GM21619 (cell line): ENCODE results near the gene ELOVL4.

Experiments used
- ATAC-seq: cut with Tn5 transposase; IDR thresholded peaks from one replicate; pipeline ENCODE4 v1.9.1; 2021; ENCODE audit not compliant: unreplicated experiment

Gene ELOVL4

DNA sequence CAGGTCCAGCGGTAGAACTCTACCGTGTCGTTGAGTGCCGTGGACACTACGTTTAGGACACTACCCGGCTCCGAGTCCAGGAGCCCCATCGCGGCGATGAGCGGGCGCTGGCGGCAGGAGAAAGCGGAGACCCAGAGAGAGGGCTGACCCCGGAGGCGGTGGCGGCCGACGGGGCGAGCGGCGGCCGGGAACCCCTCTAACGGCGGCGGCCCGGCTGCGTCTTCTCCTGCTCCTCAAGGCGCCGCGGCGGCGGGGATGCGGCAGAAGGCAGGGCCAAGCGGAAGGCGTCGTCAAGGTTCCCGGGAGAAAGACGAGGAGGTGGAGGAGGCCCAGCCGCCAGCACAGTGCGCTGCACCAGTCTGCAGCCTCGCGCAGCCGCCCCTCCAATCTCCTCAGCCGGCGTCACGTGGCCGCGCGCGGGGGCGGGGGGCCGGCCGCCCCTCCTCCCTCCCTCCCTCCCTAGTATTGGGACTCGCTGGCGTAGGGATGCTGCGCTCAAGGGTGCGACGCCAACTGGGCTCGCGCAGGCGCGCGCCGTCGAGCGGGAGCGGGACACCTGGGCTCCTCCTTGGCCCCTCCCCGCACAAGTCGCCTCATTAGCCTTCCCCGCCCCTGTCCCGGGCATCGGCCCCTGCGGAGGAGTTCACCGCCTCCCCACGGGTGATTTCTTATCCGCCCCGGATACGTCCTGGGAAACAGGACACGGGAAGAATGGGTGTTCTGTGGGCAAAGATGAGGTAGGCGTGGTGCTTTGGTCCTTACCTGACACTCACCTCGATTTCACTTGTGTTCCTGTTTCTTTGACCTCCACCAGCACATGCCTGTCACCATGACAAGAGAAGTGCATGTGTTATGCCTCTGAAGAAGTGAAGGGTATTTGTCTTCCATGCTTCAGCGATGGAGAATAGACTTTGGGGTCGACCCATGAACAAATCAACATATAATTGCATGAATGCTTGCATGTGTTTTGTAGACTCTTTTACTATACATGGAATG, at the start of gene ELOVL4:
TSS of gene ELOVL4 (minus strand) at position 363 of the 996 bp plus-strand sequence. CDS start at position 89, 274 bp downstream.
- ATAC-seq, result peak; percentile 39

GRCh38 chr6:79993911-79994309, 46.6 kb upstream of the ELOVL4 start:
- no peak for ATAC-seq

GRCh38 chr6:79993012-79993910, 45.9 kb upstream of the ELOVL4 start:
- no peak for ATAC-seq

GRCh38 chr6:79989641-79990040, 42.3 kb upstream of the ELOVL4 start:
- no peak for ATAC-seq

DNA sequence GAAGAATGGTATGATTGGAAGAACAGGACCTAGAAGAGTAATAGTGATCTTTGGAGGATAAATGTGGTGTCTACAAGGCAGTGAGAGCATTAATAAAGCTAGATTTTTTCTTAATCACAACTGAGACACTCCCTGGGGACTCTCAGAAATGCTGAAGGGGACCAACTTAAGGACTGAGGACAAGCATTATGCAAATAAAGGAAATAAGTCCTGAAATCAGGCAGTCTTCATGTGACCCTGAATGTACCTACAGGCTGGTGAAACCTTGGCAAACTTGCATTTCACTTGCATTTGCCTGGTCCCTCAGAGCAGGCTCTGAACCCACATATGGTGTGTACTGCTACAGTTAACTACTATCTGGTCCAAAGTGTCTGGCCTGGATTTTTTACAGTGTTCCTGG, 37.8 kb upstream of the ELOVL4 start:
- no peak for ATAC-seq

GRCh38 chr6:79984261-79984660, 36.9 kb upstream of the ELOVL4 start:
- ATAC-seq, result peak; percentile 63

DNA sequence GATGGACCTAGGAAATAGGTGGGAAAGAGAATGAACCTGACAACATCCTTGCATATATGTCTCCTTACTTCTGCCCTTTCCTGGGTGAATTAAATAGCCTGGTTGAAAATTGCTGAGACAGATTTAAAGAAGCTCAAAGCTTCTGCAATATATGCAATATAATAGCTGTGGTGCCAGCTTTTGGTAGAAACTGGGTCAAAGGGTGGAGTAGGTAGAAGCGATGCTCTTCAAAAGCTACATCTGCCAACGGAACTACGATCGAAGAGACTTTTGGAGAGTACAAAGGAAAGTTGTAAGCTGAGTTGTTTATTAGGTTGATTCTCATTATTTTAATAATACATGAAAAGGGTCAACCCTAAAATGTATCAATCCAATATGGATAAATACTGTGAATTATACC, 34.3 kb upstream of the ELOVL4 start:
- ATAC-seq, result no peak

DNA sequence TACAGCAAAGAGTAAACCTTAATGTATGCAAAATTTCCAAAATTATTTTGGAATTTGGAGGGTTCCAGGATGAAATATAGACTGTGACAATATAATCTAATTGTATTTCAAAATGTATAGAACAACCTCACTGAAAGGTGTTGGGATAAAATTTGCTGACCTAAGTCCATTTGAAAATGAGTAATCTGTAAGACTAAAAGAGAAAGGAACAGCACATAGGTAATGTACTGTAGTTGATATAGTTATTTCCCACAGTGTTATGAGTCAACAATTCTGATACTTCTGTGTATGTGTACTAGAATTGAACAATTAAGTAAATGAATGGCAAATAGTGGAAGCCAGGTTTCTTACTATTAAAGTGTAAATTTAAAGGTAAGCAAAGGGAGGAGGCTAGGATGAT, 23.8 kb upstream of the ELOVL4 start:
- ATAC-seq, result no peak

DNA sequence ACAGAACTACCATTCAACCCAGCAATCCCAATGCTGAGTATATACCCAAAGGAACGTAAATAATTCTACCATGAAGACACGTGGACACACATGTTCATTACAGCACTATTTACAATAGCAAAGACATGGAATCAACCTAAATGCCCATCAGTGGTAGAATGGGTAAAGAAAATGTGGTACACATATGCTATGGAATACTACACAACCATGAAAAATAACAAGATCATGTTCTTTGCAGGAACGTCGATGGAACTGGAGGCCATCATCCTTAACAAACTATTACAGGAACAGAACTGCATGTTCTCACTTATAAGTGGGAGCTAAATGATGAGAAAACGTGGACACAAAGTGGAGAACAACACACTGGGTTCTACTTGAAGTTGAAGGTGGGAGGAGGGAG, 22.4 kb upstream of the ELOVL4 start:
- no peak for ATAC-seq

- no peak for ATAC-seq
Observed at GRCh38 chr6:79967178-79967577, 19.8 kb upstream of the ELOVL4 start.

DNA sequence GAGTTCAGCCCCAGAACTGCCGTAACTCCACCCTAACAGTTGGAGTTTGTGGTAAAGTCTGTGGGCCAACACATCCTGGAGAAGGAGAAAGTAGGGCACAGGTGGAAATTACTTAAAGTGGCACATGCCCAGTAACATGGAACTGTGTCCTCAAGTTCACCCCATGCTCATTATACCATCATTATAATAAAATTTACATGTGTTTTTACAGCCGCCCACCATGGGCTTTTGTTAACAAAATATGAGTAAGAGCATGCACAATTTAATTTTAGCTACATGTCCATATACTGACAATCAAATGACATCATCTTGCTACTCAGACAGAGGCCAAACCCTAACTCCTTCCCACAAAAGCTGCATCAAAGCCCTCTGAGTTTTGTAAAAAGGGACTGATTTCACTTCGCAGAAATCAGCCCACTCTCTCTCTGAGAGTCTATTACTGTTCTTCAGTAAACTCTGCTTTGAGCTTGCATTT, 17.3 kb upstream of the ELOVL4 start:
- no peak for ATAC-seq

DNA sequence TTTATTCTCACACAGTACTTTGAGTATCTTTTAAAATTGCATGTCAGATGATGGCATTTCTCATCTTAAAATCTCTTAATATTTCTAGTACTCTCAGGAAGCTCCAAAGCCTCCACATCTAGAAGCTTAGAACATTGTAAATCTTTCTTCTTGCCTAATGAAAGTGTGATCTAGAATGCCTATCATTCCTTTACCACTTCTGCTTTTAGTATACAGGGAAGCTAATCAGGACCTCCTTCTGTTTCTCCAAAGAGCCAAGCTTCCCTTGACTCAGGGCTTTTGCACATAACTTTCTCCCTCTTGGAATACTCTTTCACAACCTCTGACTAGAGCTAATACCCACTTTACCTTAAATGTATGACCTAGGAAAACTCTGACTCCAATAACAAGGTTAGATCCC, 7.5 kb upstream of the ELOVL4 start:
- ATAC-seq, result no peak

- ATAC-seq, result peak; percentile 56
Observed at GRCh38 chr6:79949233-79949632, 1.9 kb upstream of the ELOVL4 start.

GRCh38 chr6:79946272-79947190, 822 bp downstream of the ELOVL4 start:
- peak; percentile 21 for ATAC-seq

GRCh38 chr6:79943133-79943532, 4.2 kb downstream of the ELOVL4 start:
- no peak for ATAC-seq

GRCh38 chr6:79941489-79942151, 5.7 kb downstream of the ELOVL4 start:
- ATAC-seq, result no peak

DNA sequence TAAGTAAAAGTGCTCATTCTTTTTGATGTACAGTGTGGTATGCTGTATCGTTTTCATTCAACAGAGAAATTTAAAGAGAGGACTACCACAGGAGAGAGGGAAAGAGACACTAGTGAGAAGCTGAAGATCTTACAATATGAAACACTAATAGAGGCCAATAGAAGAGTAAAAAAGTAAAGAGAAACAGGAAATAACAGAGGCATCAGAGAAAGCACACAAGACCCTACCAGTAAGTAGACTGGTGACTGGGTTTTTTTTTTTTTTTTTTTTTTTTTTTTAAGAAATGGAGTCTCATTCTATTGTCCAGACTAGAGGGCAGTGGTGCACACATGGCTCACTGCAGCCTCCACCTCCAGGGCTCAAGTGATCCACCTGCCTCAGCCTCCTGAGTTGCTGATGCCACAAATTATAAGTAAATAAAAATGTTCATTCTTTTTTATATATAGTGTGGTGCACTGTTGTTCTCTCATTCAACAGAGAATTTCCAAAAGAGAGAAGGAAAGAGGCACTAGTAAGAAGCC, 18.8 kb downstream of the ELOVL4 start:
- no peak for ATAC-seq

- ATAC-seq, result no peak
Observed at GRCh38 chr6:79927758-79928157, 19.6 kb downstream of the ELOVL4 start.

GRCh38 chr6:79923270-79923669, 24.1 kb downstream of the ELOVL4 start:
- ATAC-seq, result no peak

DNA sequence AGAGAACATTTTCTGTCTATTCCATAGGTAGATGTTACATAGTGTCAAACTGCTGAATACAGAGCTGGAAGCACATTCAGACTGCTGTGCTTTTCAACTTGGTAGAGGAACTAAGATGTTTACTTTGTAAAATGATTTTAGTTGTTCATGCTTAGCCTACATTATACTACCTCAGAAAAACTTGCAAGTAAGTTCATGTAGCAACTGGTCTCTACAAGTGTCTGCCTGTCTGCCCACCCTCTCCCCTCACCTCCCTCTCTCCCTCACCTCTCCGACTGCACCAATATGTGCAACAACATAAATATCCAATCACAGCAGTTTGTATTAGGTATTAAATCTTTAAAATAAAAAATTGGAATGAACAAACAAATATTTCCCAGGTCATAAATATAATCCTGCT, 25.3 kb downstream of the ELOVL4 start:
- ATAC-seq, result no peak
